Transverse colon (tissue), 4 donors: ENCODE results near the gene STOX1. TPM values are rescaled to one million over a fixed set of nuclear protein-coding genes. Genes with fewer than 3 reads are reported as not detected.
"Not testable (repeated sequence)": the region's sequence is repeated elsewhere in the genome, so short reads cannot be mapped to it uniquely, and the experiment has no call there.

Source experiments
- DNase-seq: peaks from one replicate; pipeline ENCODE4 v3.0.0-alpha.2; 2019
- H3K27ac ChIP-seq, 4 donors: fragments of 200-600 bp; sonication (generic); 2 replicates each; pipeline ENCODE4 v1.5.1; 2016 to 2018; ENCODE audit warnings: inconsistent platforms in 4 of 4
- H3K27me3 ChIP-seq: fragments of 200-600 bp; sonication (generic); 2 replicates; pipeline ENCODE4 v1.5.1; 2017; ENCODE audit warnings: inconsistent platforms
- H3K36me3 ChIP-seq, 4 donors: fragments of 200-600 bp; sonication (generic); 2 replicates each; pipeline ENCODE4 v1.5.1; 2017 to 2019; ENCODE audit warnings: inconsistent platforms in 4 of 4
- H3K4me1 ChIP-seq, 4 donors: fragments of 200-600 bp; sonication (generic); 2 replicates each; pipeline ENCODE4 v1.5.1; 2017 to 2020; ENCODE audit warnings: inconsistent platforms in 4 of 4
- H3K4me3 ChIP-seq, 4 donors: fragments of 200-600 bp; sonication (generic); 1 replicate in 1 of 4; 2 replicates in 3 of 4; pipeline versions ENCODE4 v1.5.1 to v1.6.1; 2017 to 2019; ENCODE audit warnings: inconsistent platforms in 4 of 4
- H3K9me3 ChIP-seq, 2 donors: fragments of 200-600 bp; sonication (generic); 2 replicates each; pipeline ENCODE4 v1.5.1; 2017 to 2019; ENCODE audit warnings: inconsistent platforms in 2 of 2
- CTCF ChIP-seq, 5 experiments: fragments of 200-600 bp in 3 of 5; fragments of 450-650 bp in 2 of 5; sonication (generic) in 3 of 5; IDR thresholded peaks; 1 replicate in 2 of 5; 2 replicates in 3 of 5; pipeline ENCODE4 v1.5.1; 2016 to 2017; ENCODE audit warnings: antibody characterized with exemption in 5 of 5, inconsistent platforms in 3 of 5, mild to moderate bottlenecking in 2 of 5, moderate library complexity in 1 of 5
- EP300 ChIP-seq: sonication (generic); formaldehyde crosslinking; IDR thresholded peaks from one replicate; pipeline ENCODE4 v1.6.1; 2017; ENCODE audit warnings: antibody characterized with exemption, low read depth
- POLR2A ChIP-seq: fragments of 450-650 bp; IDR thresholded peaks from one replicate; pipeline ENCODE4 v1.6.1; 2016; ENCODE audit warnings: antibody characterized with exemption, mild to moderate bottlenecking, moderate library complexity
- POLR2AphosphoS5 ChIP-seq, 3 donors: sonication (generic); formaldehyde crosslinking; IDR thresholded peaks; one replicate each; pipeline ENCODE4 v1.6.1; 2016; ENCODE audit warnings: antibody characterized with exemption in 3 of 3
- WGBS, 2 donors: methylation state at CpG; one replicate each; pipeline ENCODE4 v1.1.5; 2018; ENCODE audit warnings: low coverage in 1 of 2; 5-methylcytosine and 5-hydroxymethylcytosine counted together
- in situ Hi-C, 4 donors: fragments of 200-750 bp; cut with MboI; loops; one replicate each; pipeline versions ENCODE4 v1.15.0 to v1.15.1; 2017; ENCODE audit warnings: low sequenced_read_pairs in 3 of 4, low pct_ligation_motif_present in 1 of 4, low pct_unique_long_range_greater_than_20kb in 1 of 4
- intact Hi-C: fragments of 100-400 bp; cut with DNase I; formaldehyde crosslinking; loops from one replicate; pipeline ENCODE4 v1.15.1; 2023; ENCODE audit warnings: low total_unique reads
- total RNA-seq, 4 donors: library from RNA; depleted of rRNA; stranded (reverse); fragments of >200 nt; gene quantifications; one replicate each; pipeline ENCODE4 v1.1.0, GENCODE V29; 2016

STOX1 gene
- total RNA-seq, 4 donors from 2014 or later, result 0.40 to 2.0 (median 1.4) TPM

DNA sequence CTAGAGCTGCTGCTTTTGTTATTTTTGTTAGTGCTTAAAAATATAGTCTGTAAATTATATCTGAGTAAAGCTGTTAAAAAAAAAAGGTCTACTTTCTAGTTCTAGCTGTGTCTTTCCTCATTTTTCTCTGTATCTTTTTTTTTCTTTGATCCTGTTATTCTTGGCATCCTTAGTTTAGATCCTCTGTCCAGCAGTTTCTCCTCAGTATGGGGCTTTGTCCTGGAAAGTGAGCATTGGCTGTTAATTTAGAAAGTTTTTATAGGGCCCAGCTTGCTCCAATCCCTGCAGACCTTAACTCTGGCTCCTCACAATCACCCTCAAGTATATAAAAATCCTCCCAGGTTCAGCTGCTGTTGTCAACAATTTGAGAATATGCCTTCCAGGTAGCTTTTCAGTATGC lies 97.3 kb downstream of the STOX1 start:
- H3K4me1 ChIP-seq, result peaks cover 0 to 2% (median 0%) of the 10 kb centered on the region in 4 donors
- DNase-seq, result no peak
- H3K27ac ChIP-seq, result no peak overlapping the region
- no peaks in the 10 kb centered on the region for H3K27me3 ChIP-seq
- TF ChIP-seq POLR2A (no peak), CTCF (IDR thresholded peaks at IDR 0.05) (no peak), POLR2AphosphoS5 (IDR thresholded peaks at IDR 0.05) (no peak), EP300 (no peak)
- in situ Hi-C loops, result no loop called here
- intact Hi-C loops, result no loop called here
- H3K9me3 ChIP-seq, result no peaks in the 10 kb centered on the region
- H3K4me3 ChIP-seq, result no peak overlapping the region
- peaks cover 0 to 15% (median 2%) of the 10 kb centered on the region in 4 donors for H3K36me3 ChIP-seq

- intact Hi-C loops (no loop called here), in situ Hi-C loops (no loop called here)
- no peak for TF ChIP-seq POLR2AphosphoS5 (IDR thresholded peaks at IDR 0.05)
- TF ChIP-seq POLR2A, result no peak
- TF ChIP-seq CTCF (IDR thresholded peaks at IDR 0.05), result no peak
- no peak for TF ChIP-seq EP300
- peaks cover 0 to 7% (median 3%) of the 10 kb centered on the region in 4 donors for H3K36me3 ChIP-seq
- H3K4me1 ChIP-seq, result peaks cover 0 to 2% (median 0%) of the 10 kb centered on the region in 4 donors
- no peak for DNase-seq
- no peaks in the 10 kb centered on the region for H3K27me3 ChIP-seq
- WGBS, 2 donors, result 67 to 82% methylated on average over 4 of the region's 4 CpGs
- no peak overlapping the region for H3K4me3 ChIP-seq
- H3K27ac ChIP-seq, result no peak overlapping the region
- H3K9me3 ChIP-seq, result no peaks in the 10 kb centered on the region
Observed at GRCh38 chr10:68925489-68925888, 98.2 kb downstream of the STOX1 start.

DNA sequence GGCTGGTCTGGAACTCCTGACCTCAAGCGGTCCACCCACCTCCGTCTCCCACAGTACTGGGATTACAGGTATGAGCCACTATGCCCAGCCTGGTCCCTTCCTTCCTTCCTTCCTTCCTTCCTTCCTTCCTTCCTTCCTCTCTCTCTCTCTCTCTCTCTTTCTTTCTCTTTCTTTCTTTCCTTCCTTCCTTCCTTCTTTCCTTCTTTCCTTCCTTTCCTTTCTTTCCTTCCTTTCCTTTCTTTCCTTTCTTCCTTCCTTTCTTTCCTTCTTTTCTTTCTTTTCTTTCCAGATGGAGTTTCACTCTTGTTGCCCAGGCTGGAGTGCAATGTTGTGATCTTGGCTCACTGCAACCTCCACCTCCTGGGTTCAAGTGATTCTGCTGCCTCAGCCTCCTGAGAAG lies 101.8 kb downstream of the STOX1 start:
- H3K27ac ChIP-seq, intact Hi-C loops, H3K4me3 ChIP-seq, DNase-seq, H3K27me3 ChIP-seq, in situ Hi-C loops, H3K4me1 ChIP-seq, H3K9me3 ChIP-seq: not testable (repeated sequence)
- WGBS, 2 donors, result 97% methylated on average over 2 of the region's 2 CpGs; no CpG with 5 or more reads in 1 of the 2 donors
- H3K36me3 ChIP-seq, result peaks cover 0 to 14% (median 1%) of the 10 kb centered on the region in 4 donors

- H3K4me3 ChIP-seq, H3K9me3 ChIP-seq, H3K27ac ChIP-seq, H3K27me3 ChIP-seq, DNase-seq, H3K4me1 ChIP-seq, intact Hi-C loops, in situ Hi-C loops: not testable (repeated sequence)
- peaks cover 0 to 19% (median 5%) of the 10 kb centered on the region in 4 donors for H3K36me3 ChIP-seq
- 98% methylated on average over 8 of the region's 8 CpGs; no CpG with 5 or more reads in 1 of the 2 donors for WGBS, 2 donors
Observed at GRCh38 chr10:68929888-68930287, 102.6 kb downstream of the STOX1 start.

- H3K27me3 ChIP-seq, H3K27ac ChIP-seq, in situ Hi-C loops, H3K9me3 ChIP-seq, H3K4me1 ChIP-seq, DNase-seq, intact Hi-C loops, H3K4me3 ChIP-seq: not testable (repeated sequence)
- peaks cover 0 to 33% (median 9%) of the 10 kb centered on the region in 4 donors for H3K36me3 ChIP-seq
- WGBS, 2 donors, result 99% methylated on average over 3 of the region's 3 CpGs; no CpG with 5 or more reads in 1 of the 2 donors
Observed at GRCh38 chr10:68932860-68933259, 105.5 kb downstream of the STOX1 start.

DNA sequence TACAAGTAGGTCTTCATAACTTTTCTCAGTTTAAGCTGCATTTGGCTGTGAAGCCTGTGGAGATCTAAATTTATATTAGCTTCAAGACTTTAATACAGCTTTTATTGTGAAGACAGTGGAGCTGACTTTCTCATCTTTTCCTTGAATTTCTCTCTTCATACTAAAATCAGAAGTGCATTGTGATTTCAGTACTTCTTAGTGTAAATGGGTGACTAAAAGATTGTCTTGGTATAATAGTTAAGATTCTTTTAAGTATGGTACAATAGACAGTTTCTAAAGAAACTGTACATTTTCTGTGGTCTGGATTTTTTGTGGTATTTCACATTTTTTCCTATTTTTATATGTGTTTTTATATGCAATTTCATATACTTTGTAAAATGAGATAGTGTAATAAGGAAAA lies 107.7 kb downstream of the STOX1 start:
- Histone ChIP-seq H3K9me3 (no peaks in the 10 kb centered on the region), H3K4me3 (no peak overlapping the region), H3K27me3 (no peaks in the 10 kb centered on the region), H3K27ac (no peak overlapping the region), H3K4me1 (no peaks in the 10 kb centered on the region), H3K36me3 (peaks cover 0 to 38% (median 17%) of the 10 kb centered on the region in 4 donors)
- in situ Hi-C loops, result no loop called here
- no peak for DNase-seq
- intact Hi-C loops, result no loop called here
- TF ChIP-seq POLR2AphosphoS5 (IDR thresholded peaks at IDR 0.05) (no peak), EP300 (no peak), CTCF (IDR thresholded peaks at IDR 0.05) (no peak), POLR2A (no peak)
